Measurements from ENCODE around the gene ZNRD2. TPM values are rescaled to one million over a fixed set of nuclear protein-coding genes. Genes with fewer than 3 reads are reported as not detected.
A peak's percentile ranks its signal among the peaks of the same experiment; 100 is the strongest.

ZNRD2 gene
- total RNA-seq, 2 experiments from 2014 or later = 41.4 to 42.5 TPM

GRCh38 chr11:65529475-65530156 is 40.7 kb upstream of the ZNRD2 start:
- intact Hi-C loops (cut with micrococcal nuclease) = no loop called here
- no peaks in the 10 kb centered on the region for H3K27me3 Mint-ChIP-seq (ENCODE audit: low read depth)
- H3K36me3 Mint-ChIP-seq (ENCODE audit: low read depth) = peaks cover 22% of the 10 kb centered on the region
- DNase-seq = no peak
- H3K9me3 Mint-ChIP-seq = no peaks in the 10 kb centered on the region
- CTCF ChIA-PET = interaction anchor here (2.2 to 3.5 kb wide), 3 partner anchors 11 to 58 kb away, joined by 5 to 29 read pairs (median 12); partner anchors contain the start of gene FAM89B
- peaks cover 35% of the 10 kb centered on the region for H3K4me1 Mint-ChIP-seq (ENCODE audit: low read depth)
- no peak overlapping the region for H3K27ac Mint-ChIP-seq
- H3K4me3 Mint-ChIP-seq = no peak overlapping the region

- Mint-ChIP-seq H3K27me3 (ENCODE audit: low read depth) (no peaks in the 10 kb centered on the region), H3K4me1 (ENCODE audit: low read depth) (peaks cover 35% of the 10 kb centered on the region), H3K27ac (no peak overlapping the region), H3K9me3 (no peaks in the 10 kb centered on the region), H3K36me3 (ENCODE audit: low read depth) (peaks cover 22% of the 10 kb centered on the region), H3K4me3 (no peak overlapping the region)
- intact Hi-C loops (cut with micrococcal nuclease) = no loop called here
- DNase-seq = no peak
- CTCF ChIA-PET = interaction anchor here (0.7 to 3.5 kb wide), 4 partner anchors 10 to 64 kb away, joined by 3 to 29 read pairs (median 8); partner anchors contain the start of gene FAM89B
Observed at GRCh38 chr11:65530157-65530496, 40.1 kb upstream of the ZNRD2 start.

GRCh38 chr11:65532388-65533064 is 37.8 kb upstream of the ZNRD2 start:
- intact Hi-C loops (cut with micrococcal nuclease) = no loop called here
- peaks cover 17% of the 10 kb centered on the region for H3K36me3 Mint-ChIP-seq (ENCODE audit: low read depth)

GRCh38 chr11:65535102-65535501 is 35.2 kb upstream of the ZNRD2 start:
- H3K9me3 Mint-ChIP-seq = no peaks in the 10 kb centered on the region
- H3K27me3 Mint-ChIP-seq (ENCODE audit: low read depth) = no peaks in the 10 kb centered on the region
- H3K4me3 Mint-ChIP-seq = no peak overlapping the region
- DNase-seq = no peak
- CTCF ChIA-PET = no interaction called here
- peaks cover 3% of the 10 kb centered on the region for H3K4me1 Mint-ChIP-seq (ENCODE audit: low read depth)
- H3K27ac Mint-ChIP-seq = no peak overlapping the region
- peaks cover 13% of the 10 kb centered on the region for H3K36me3 Mint-ChIP-seq (ENCODE audit: low read depth)
- intact Hi-C loops (cut with micrococcal nuclease) = no loop called here

More at GRCh38 chr11:65532388-65533064, 37.8 kb upstream of the ZNRD2 start:
- H3K27me3 Mint-ChIP-seq (ENCODE audit: low read depth) = no peaks in the 10 kb centered on the region
- no peak overlapping the region for H3K4me3 Mint-ChIP-seq
- no peak overlapping the region for H3K27ac Mint-ChIP-seq
- H3K4me1 Mint-ChIP-seq (ENCODE audit: low read depth) = peaks cover 17% of the 10 kb centered on the region
- DNase-seq = no peak
- H3K9me3 Mint-ChIP-seq = no peaks in the 10 kb centered on the region
- CTCF ChIA-PET = no interaction called here

- H3K27ac Mint-ChIP-seq = no peak overlapping the region
Observed at GRCh38 chr11:65536412-65537295, 33.6 kb upstream of the ZNRD2 start.

GRCh38 chr11:65537296-65537597 is 33.0 kb upstream of the ZNRD2 start:
- peaks cover 14% of the 10 kb centered on the region for H3K4me1 Mint-ChIP-seq (ENCODE audit: low read depth)
- H3K4me3 Mint-ChIP-seq = no peak overlapping the region
- no peaks in the 10 kb centered on the region for H3K9me3 Mint-ChIP-seq
- peaks cover 3% of the 10 kb centered on the region for H3K36me3 Mint-ChIP-seq (ENCODE audit: low read depth)
- H3K27me3 Mint-ChIP-seq (ENCODE audit: low read depth) = no peaks in the 10 kb centered on the region
- H3K27ac Mint-ChIP-seq = no peak overlapping the region
- no peak for DNase-seq
- CTCF ChIA-PET = interaction anchor here (1.2 kb wide), 1 partner anchor 51 kb away, joined by 3 read pairs; no protein-coding TSS in a partner anchor
- intact Hi-C loops (cut with micrococcal nuclease) = no loop called here

More at GRCh38 chr11:65536412-65537295, 33.6 kb upstream of the ZNRD2 start:
- Mint-ChIP-seq H3K4me1 (ENCODE audit: low read depth) (peaks cover 9% of the 10 kb centered on the region), H3K4me3 (no peak overlapping the region), H3K9me3 (no peaks in the 10 kb centered on the region), H3K36me3 (ENCODE audit: low read depth) (peaks cover 5% of the 10 kb centered on the region), H3K27me3 (ENCODE audit: low read depth) (no peaks in the 10 kb centered on the region)
- intact Hi-C loops (cut with micrococcal nuclease) = no loop called here
- CTCF ChIA-PET = interaction anchor here (1.2 kb wide), 1 partner anchor 51 kb away, joined by 3 read pairs; no protein-coding TSS in a partner anchor
- no peak for DNase-seq

GRCh38 chr11:65537620-65538231 is 32.6 kb upstream of the ZNRD2 start:
- intact Hi-C loops (cut with micrococcal nuclease) = no loop called here
- no peak for DNase-seq
- CTCF ChIA-PET = interaction anchor here (1.2 kb wide), 1 partner anchor 50 kb away, joined by 3 read pairs; no protein-coding TSS in a partner anchor
- H3K36me3 Mint-ChIP-seq (ENCODE audit: low read depth) = peaks cover 3% of the 10 kb centered on the region
- H3K9me3 Mint-ChIP-seq = no peaks in the 10 kb centered on the region
- no peaks in the 10 kb centered on the region for H3K27me3 Mint-ChIP-seq (ENCODE audit: low read depth)
- peaks cover 14% of the 10 kb centered on the region for H3K4me1 Mint-ChIP-seq (ENCODE audit: low read depth)
- peak overlapping the region; percentile 6 for H3K4me3 Mint-ChIP-seq
- H3K27ac Mint-ChIP-seq = no peak overlapping the region

GRCh38 chr11:65538232-65538914 is 31.9 kb upstream of the ZNRD2 start:
- CTCF ChIA-PET = no interaction called here
- Mint-ChIP-seq H3K9me3 (no peaks in the 10 kb centered on the region), H3K36me3 (ENCODE audit: low read depth) (peaks cover 1% of the 10 kb centered on the region), H3K4me3 (no peak overlapping the region), H3K4me1 (ENCODE audit: low read depth) (peaks cover 14% of the 10 kb centered on the region), H3K27me3 (ENCODE audit: low read depth) (no peaks in the 10 kb centered on the region), H3K27ac (no peak overlapping the region)
- intact Hi-C loops (cut with micrococcal nuclease) = no loop called here
- no peak for DNase-seq

GRCh38 chr11:65538915-65539743 is 31.1 kb upstream of the ZNRD2 start:
- Mint-ChIP-seq H3K27me3 (ENCODE audit: low read depth) (no peaks in the 10 kb centered on the region), H3K4me3 (no peak overlapping the region), H3K4me1 (ENCODE audit: low read depth) (peaks cover 16% of the 10 kb centered on the region), H3K36me3 (ENCODE audit: low read depth) (peaks cover 1% of the 10 kb centered on the region), H3K27ac (no peak overlapping the region), H3K9me3 (no peaks in the 10 kb centered on the region)
- intact Hi-C loops (cut with micrococcal nuclease) = no loop called here
- CTCF ChIA-PET = interaction anchor here (2.5 to 4.0 kb wide), 8 partner anchors 9 to 67 kb away, joined by 8 to 86 read pairs (median 22); partner anchors contain the start of genes FAM89B, SCYL1 and ZNRD2
- DNase-seq = no peak

- H3K9me3 Mint-ChIP-seq = no peaks in the 10 kb centered on the region
- H3K36me3 Mint-ChIP-seq (ENCODE audit: low read depth) = peaks cover 1% of the 10 kb centered on the region
- DNase-seq = no peak
- H3K4me1 Mint-ChIP-seq (ENCODE audit: low read depth) = peaks cover 16% of the 10 kb centered on the region
- intact Hi-C loops (cut with micrococcal nuclease) = loop anchor here (1.0 to 2.0 kb wide), 5 partner anchors 17 to 158 kb away; partner anchors contain the start of genes MAP3K11, SLC25A45 and ZNRD2
- peak overlapping the region; percentile 80 for H3K4me3 Mint-ChIP-seq
- no peak overlapping the region for H3K27ac Mint-ChIP-seq
- no peaks in the 10 kb centered on the region for H3K27me3 Mint-ChIP-seq (ENCODE audit: low read depth)
- CTCF ChIA-PET = interaction anchor here (0.7 to 4.0 kb wide), 18 partner anchors 9 to 119 kb away, joined by 3 to 86 read pairs (median 12); partner anchors contain the start of genes EHBP1L1, FAM89B, KCNK7 and SCYL1
Observed at GRCh38 chr11:65539744-65540289, 30.5 kb upstream of the ZNRD2 start.
